Endothelial cell of umbilical vein (primary cell): ENCODE results near the gene NUDT8. TPM values are rescaled to one million over a fixed set of nuclear protein-coding genes. Genes with fewer than 3 reads are reported as not detected.
"Not testable (repeated sequence)": the region's sequence is repeated elsewhere in the genome, so short reads cannot be mapped to it uniquely, and the experiment has no call there.

Experiments used
- BruUV-seq: library from RNA; stranded (reverse); fragments of 400-500 nt; replicated peaks from 2 replicates; lab custom pipeline; 2021; lab: Mats Ljungman, UMichigan
- CTCF ChIA-PET: fragments of 300-600, 350-600 bp; sonication (Branson Sonifier 250); formaldehyde crosslinking; loops from one replicate; lab custom pipeline; 2021; ENCODE audit warnings: antibody characterized with exemption, inconsistent platforms; lab: Charles Lee
- POLR2A ChIA-PET: fragments of 300-600, 350-600 bp; sonication (Branson Sonifier 250); formaldehyde crosslinking; loops from one replicate; lab custom pipeline; 2021; ENCODE audit warnings: antibody characterized with exemption, inconsistent platforms; lab: Charles Lee
- DNase-seq: peaks from one replicate; pipeline ENCODE4 v3.0.0-alpha.2; 2011; ENCODE audit warnings: low read depth, low spot score
- FAIRE-seq: peaks from 2 replicates; lab custom pipeline; 2011; peaks lifted over from hg19 to GRCh38; lab: Jason Lieb, UNC
- H2AFZ ChIP-seq: 2 replicates; pipeline ENCODE4 v1.6.0; 2012; ENCODE audit warnings: low read depth, low read length, control low read depth, inconsistent platforms
- H3K27ac ChIP-seq: 2 replicates; pipeline ENCODE4 v1.5.1; 2011; ENCODE audit warnings: low read depth, mild to moderate bottlenecking, control low read depth, low read length, moderate library complexity; ENCODE audit not compliant: insufficient read depth
- H3K27me3 ChIP-seq, 2 experiments: 2 replicates each; pipeline versions ENCODE4 v1.6.0 to v1.6.1; 2011; ENCODE audit warnings: low read length in 2 of 2, mixed read lengths in 1 of 2; ENCODE audit not compliant: control insufficient read depth in 2 of 2, insufficient read depth in 2 of 2
- H3K36me3 ChIP-seq, 2 experiments: 2 replicates in 1 of 2; 3 replicates in 1 of 2; pipeline ENCODE4 v1.5.1; 2011; ENCODE audit warnings: low read length in 2 of 2, mild to moderate bottlenecking in 1 of 2, moderate library complexity in 1 of 2; ENCODE audit not compliant: control insufficient read depth in 2 of 2, insufficient read depth in 2 of 2; ENCODE audit errors: extremely low read depth in 1 of 2
- H3K4me1 ChIP-seq: 3 replicates; pipeline ENCODE4 v1.5.1; 2011; ENCODE audit warnings: mild to moderate bottlenecking, low read length; ENCODE audit not compliant: control insufficient read depth, insufficient read depth; ENCODE audit errors: extremely low read depth
- H3K4me2 ChIP-seq: 2 replicates; pipeline ENCODE4 v1.6.1; 2011; ENCODE audit warnings: low read length, control low read depth, mixed read lengths; ENCODE audit not compliant: insufficient read depth
- H3K4me3 ChIP-seq, 3 experiments: fragments of 200-600 bp in 1 of 3; sonication (generic), shearing (Covaris generic) in 1 of 3; replicated peaks in 1 of 3; 2 replicates each; pipeline ENCODE4 v1.5.1; 2011 to 2016; ENCODE audit warnings: control low read depth in 3 of 3, low read length in 3 of 3, mild to moderate bottlenecking in 2 of 3, inconsistent platforms in 1 of 3, low read depth in 1 of 3, moderate library complexity in 1 of 3; ENCODE audit not compliant: insufficient read depth in 1 of 3
- H3K79me2 ChIP-seq: 2 replicates; pipeline ENCODE4 v1.6.0; 2012; ENCODE audit warnings: low read length, inconsistent platforms; ENCODE audit not compliant: control insufficient read depth, insufficient read depth
- H3K9ac ChIP-seq: replicated peaks from 2 replicates; pipeline ENCODE3; 2011; ENCODE audit warnings: low read length, control low read depth; ENCODE audit not compliant: insufficient read depth; ENCODE audit errors: extremely low read depth
- H3K9me1 ChIP-seq: replicated peaks from 3 replicates; pipeline ENCODE4 v1.6.0; 2011; ENCODE audit warnings: mild to moderate bottlenecking, low read length; ENCODE audit not compliant: control insufficient read depth, insufficient read depth; ENCODE audit errors: extremely low read depth
- H3K9me3 ChIP-seq: replicated peaks from 2 replicates; pipeline ENCODE4 v1.5.1; 2012; ENCODE audit warnings: low read length, inconsistent platforms; ENCODE audit not compliant: control insufficient read depth, insufficient read depth
- H4K20me1 ChIP-seq: replicated peaks from 2 replicates; pipeline ENCODE3; 2011; ENCODE audit warnings: mild to moderate bottlenecking, low read length; ENCODE audit not compliant: control insufficient read depth, insufficient read depth; ENCODE audit errors: extremely low read depth
- CTCF ChIP-seq, 2 donors: IDR thresholded peaks; 1 replicate in 1 of 2; 2 replicates in 1 of 2; pipeline ENCODE4 v1.5.1; 2011; ENCODE audit warnings: low read length in 2 of 2, mild to moderate bottlenecking in 2 of 2, moderate library complexity in 2 of 2, control low read depth in 1 of 2, inconsistent platforms in 1 of 2, low read depth in 1 of 2; ENCODE audit not compliant: insufficient read depth in 1 of 2; ENCODE audit errors: extremely low read depth in 1 of 2
- EZH2 ChIP-seq: IDR thresholded peaks from 2 replicates; pipeline ENCODE4 v1.6.1; 2012; ENCODE audit warnings: borderline replicate concordance, low read depth, mild to moderate bottlenecking, moderate library complexity, low read length, inconsistent platforms; ENCODE audit not compliant: severe bottlenecking
- FOS ChIP-seq: IDR thresholded peaks from 2 replicates; pipeline ENCODE4 v1.6.1; 2011; ENCODE audit warnings: mild to moderate bottlenecking, low read length, moderate library complexity, borderline replicate concordance; ENCODE audit not compliant: insufficient read depth
- GATA2 ChIP-seq: IDR thresholded peaks from 2 replicates; pipeline ENCODE4 v1.7.0; 2011; ENCODE audit warnings: low read depth, mild to moderate bottlenecking, moderate library complexity, mixed read lengths, low read length; ENCODE audit not compliant: insufficient read length, insufficient read depth
- JUN ChIP-seq: IDR thresholded peaks from 2 replicates; pipeline ENCODE4 v1.6.1; 2011; ENCODE audit warnings: borderline replicate concordance, low read depth; ENCODE audit not compliant: insufficient read length, insufficient read depth
- MYC ChIP-seq: IDR thresholded peaks from one replicate; pipeline ENCODE4 v1.6.1; 2011; ENCODE audit warnings: mild to moderate bottlenecking, low read depth, low read length
- POLR2A ChIP-seq: IDR thresholded peaks from 2 replicates; pipeline ENCODE4 v1.6.1; 2012; ENCODE audit warnings: low read depth, mild to moderate bottlenecking, control low read depth, low read length
- POLR2AphosphoS5 ChIP-seq: IDR thresholded peaks from 2 replicates; pipeline ENCODE4 v1.6.1; 2012; ENCODE audit warnings: low read depth, mild to moderate bottlenecking, control low read depth, low read length, moderate library complexity; ENCODE audit not compliant: insufficient read depth
- dilution Hi-C: fragments of 300-500 bp; cut with MboI; formaldehyde crosslinking; loops from one replicate; pipeline ENCODE4 v1.15.0; 2019; ENCODE audit warnings: low sequenced_read_pairs; ENCODE audit not compliant: extremely low pct_ligation_motif_present
- intact Hi-C: fragments of 100-400 bp; cut with micrococcal nuclease; formaldehyde crosslinking; loops from one replicate; pipeline ENCODE4 v1.10.0; 2022
- polyA plus RNA-seq, 4 experiments: library from polyadenylated mRNA; depleted of rRNA in 3 of 4; stranded (reverse) in 3 of 4; unstranded in 1 of 4; fragments of >200 nt; gene quantifications; 2 replicates each; pipeline versions ENCODE4 v1.2.1 to v1.2.3, GENCODE V29; 2011 to 2012; ENCODE audit warnings: missing spikeins in 1 of 4
- total RNA-seq: library from RNA; stranded (reverse); gene quantifications from 2 replicates; pipeline ENCODE4 v1.2.3, GENCODE V29; 2021
- TF ChIP-seq, protein P1 (sequence below): IDR thresholded peaks from 2 replicates; pipeline ENCODE4 v1.6.1; 2011; ENCODE audit not compliant: insufficient read depth, insufficient read length

Gene NUDT8
- total and polyA plus RNA-seq, 2 donors (not counting 3 experiments of a cell fraction or from before 2014, with no cell fraction given) = 14.1 to 20.4 TPM

GRCh38 chr11:67638535-67639437 lies 9.0 kb upstream of the NUDT8 start:
- Histone ChIP-seq H2AFZ (no peak overlapping the region), H3K27me3 (no peaks in the 10 kb centered on the region), H3K36me3 (no peaks in the 10 kb centered on the region), H3K9me3 (no peaks in the 10 kb centered on the region), H3K27ac (no peak overlapping the region), H3K4me3 (no peak overlapping the region), H3K9ac (no peak overlapping the region), H4K20me1 (no peaks in the 10 kb centered on the region), H3K9me1 (no peaks in the 10 kb centered on the region), H3K79me2 (no peaks in the 10 kb centered on the region), H3K4me1 (no peaks in the 10 kb centered on the region), H3K4me2 (no peak overlapping the region)
- BruUV-seq = no TSS peak
- ChIA-PET POLR2A (no interaction called here), CTCF (interaction anchor here (0.6 to 2.9 kb wide), 5 partner anchors 9 to 36 kb away, joined by 3 to 13 read pairs (median 3); partner anchors contain the start of gene NUDT8)
- intact Hi-C loops = no loop called here
- no peak for FAIRE-seq
- dilution Hi-C loops = no loop called here
- TF ChIP-seq JUN (no peak), CTCF (IDR thresholded peaks at IDR 0.05; ENCODE audit: extremely low read depth in 1 of 2, insufficient read depth in 1 of 2, low read depth in 1 of 2, low read length in 2 of 2) (no peak), POLR2A (no peak), FOS (no peak), GATA2 (no peak), EZH2 (no peak), POLR2AphosphoS5 (no peak), MYC (no peak)
- TF ChIP-seq, protein P1, sequence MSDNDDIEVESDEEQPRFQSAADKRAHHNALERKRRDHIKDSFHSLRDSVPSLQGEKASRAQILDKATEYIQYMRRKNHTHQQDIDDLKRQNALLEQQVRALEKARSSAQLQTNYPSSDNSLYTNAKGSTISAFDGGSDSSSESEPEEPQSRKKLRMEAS = no peak
- DNase-seq = no peak

GRCh38 chr11:67637441-67637840 lies 7.7 kb upstream of the NUDT8 start:
- H3K9me1 ChIP-seq, H3K36me3 ChIP-seq, H2AFZ ChIP-seq, dilution Hi-C loops, intact Hi-C loops, H3K27me3 ChIP-seq, H3K27ac ChIP-seq, H4K20me1 ChIP-seq, H3K4me2 ChIP-seq, DNase-seq, FAIRE-seq, BruUV-seq, H3K79me2 ChIP-seq, H3K4me3 ChIP-seq, POLR2A ChIA-PET, H3K9me3 ChIP-seq, H3K9ac ChIP-seq, H3K4me1 ChIP-seq: not testable (repeated sequence)
- CTCF ChIA-PET = interaction anchor here (1.2 to 2.9 kb wide), 2 partner anchors 8 to 22 kb away, joined by 3 to 13 read pairs; partner anchors contain the start of gene NUDT8
